SKM-1 treated with dmso at 0.1 percent for 144 hours (cell line): Measurements from ENCODE around the gene TAS1R3.

Experiments used
- DNase-seq: peaks from one replicate; lab custom pipeline; 2025; ENCODE audit not compliant: unreplicated experiment; lab: John Stamatoyannopoulos, UW

Gene TAS1R3

GRCh38 chr1:1320666-1321448, 10.2 kb upstream of the TAS1R3 start:
- DNase-seq = no peak

GRCh38 chr1:1321477-1321876, 9.6 kb upstream of the TAS1R3 start:
- no peak for DNase-seq

- DNase-seq = no peak
Observed at GRCh38 chr1:1322418-1322817, 8.7 kb upstream of the TAS1R3 start.

- DNase-seq = no peak
Observed at GRCh38 chr1:1322952-1323351, 8.1 kb upstream of the TAS1R3 start.

GRCh38 chr1:1324084-1324523, 7.0 kb upstream of the TAS1R3 start:
- no peak for DNase-seq

- DNase-seq = peak; percentile 86
Observed at GRCh38 chr1:1324524-1325287, 6.4 kb upstream of the TAS1R3 start, which contains the start of the genes CPTP and INTS11. TSS of gene CPTP (plus strand) at chr1:1324802. CDS start at chr1:1326911, 2,109 bp downstream. TSS of gene INTS11 (minus strand) at chr1:1324660. CDS start at chr1:1324608, 52 bp downstream.

GRCh38 chr1:1325288-1326074, 5.6 kb upstream of the TAS1R3 start:
- no peak for DNase-seq

GRCh38 chr1:1326075-1326605, 4.9 kb upstream of the TAS1R3 start:
- DNase-seq = no peak

GRCh38 chr1:1327291-1327690, 3.8 kb upstream of the TAS1R3 start:
- no peak for DNase-seq

GRCh38 chr1:1328254-1328653, 2.8 kb upstream of the TAS1R3 start:
- no peak for DNase-seq

- no peak for DNase-seq
Observed at GRCh38 chr1:1329304-1330210, 1.5 kb upstream of the TAS1R3 start.

- DNase-seq = no peak
Observed at GRCh38 chr1:1330366-1331067, 563 bp upstream of the TAS1R3 start.

- no peak for DNase-seq
Observed at GRCh38 chr1:1332031-1332755, 1.1 kb downstream of the TAS1R3 start.

- no peak for DNase-seq
Observed at GRCh38 chr1:1332774-1333480, 1.8 kb downstream of the TAS1R3 start.

GRCh38 chr1:1333551-1334241, 2.6 kb downstream of the TAS1R3 start:
- no peak for DNase-seq

- DNase-seq = no peak
Observed at GRCh38 chr1:1334835-1335234, 3.8 kb downstream of the TAS1R3 start.

GRCh38 chr1:1335283-1335682, 4.2 kb downstream of the TAS1R3 start:
- DNase-seq = no peak
